Stimulated activated CD8-positive, alpha-beta memory T cell treated with anti-CD3 and anti-CD28 coated beads, Interleukin-7, amount 100 ng/mL, for 48 hours (primary cell): ENCODE data around the gene FRMD6.
"Not testable (repeated sequence)": the region's sequence is repeated elsewhere in the genome, so short reads cannot be mapped to it uniquely, and the experiment has no call there.

ENCODE experiments used
- DNase-seq, 2 donors: peaks; one replicate each; pipeline ENCODE4 v3.0.0-alpha.2; 2020; ENCODE audit warnings: low read depth in 1 of 2; ENCODE audit errors: extremely low read depth in 1 of 2

The FRMD6 gene

GRCh38 chr14:51766586-51766985, 114.9 kb downstream of the FRMD6 start:
- not testable (repeated sequence) for DNase-seq

DNA sequence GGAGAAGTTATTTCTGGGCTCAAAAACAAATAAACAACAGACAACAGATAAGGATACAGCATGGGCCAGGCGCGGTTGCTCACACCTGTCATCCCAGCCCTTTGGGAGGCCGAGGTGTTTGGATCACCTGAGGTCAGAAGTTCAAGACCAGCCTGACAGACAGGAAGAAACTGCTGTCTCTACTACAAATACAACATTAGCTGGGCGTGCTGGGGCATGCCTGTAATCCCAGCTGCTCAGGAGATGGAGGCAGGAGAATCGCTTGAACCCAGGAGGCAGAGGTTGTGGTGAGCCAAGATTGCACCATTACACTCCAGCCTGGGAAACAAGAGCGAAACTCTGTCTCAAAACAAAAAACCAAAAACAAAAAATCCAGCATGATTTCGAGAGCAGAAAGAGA, 117.6 kb downstream of the FRMD6 start:
- DNase-seq = not testable (repeated sequence)

DNA sequence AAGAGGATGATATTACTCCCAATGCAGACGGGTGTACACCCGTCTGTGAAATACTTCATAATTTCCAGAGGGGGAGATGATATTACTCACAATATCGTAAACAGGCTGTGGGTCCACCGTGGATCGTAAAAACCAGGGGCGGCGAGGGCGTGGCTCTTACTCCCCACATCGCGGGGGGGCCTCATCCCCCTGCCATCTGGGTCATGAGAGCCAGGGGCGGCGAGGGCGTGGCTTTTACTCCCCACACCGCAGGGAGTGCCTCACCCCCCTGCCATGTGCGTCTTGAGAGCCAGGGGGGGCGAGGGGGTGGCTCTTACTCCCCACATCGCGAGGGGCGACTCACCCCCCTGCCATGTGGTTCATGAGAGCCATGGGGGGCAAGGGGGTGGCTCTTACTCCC, 122.5 kb downstream of the FRMD6 start:
- no peak for DNase-seq

- no peak for DNase-seq
Observed at GRCh38 chr14:51776102-51776894, 124.6 kb downstream of the FRMD6 start.

- DNase-seq = peak; percentile 36 to 41
Observed at GRCh38 chr14:51780006-51780692, 128.4 kb downstream of the FRMD6 start.
